Measurements from ENCODE around the gene SREK1.

GRCh38 chr5:66186108-66186507, 42.0 kb downstream of the SREK1 start:
- no peak for TF ChIP-seq EZH2 (IDR thresholded peaks at IDR 0.05)
- no peak for TF ChIP-seq POLR2AphosphoS5 (IDR thresholded peaks at IDR 0.05; ENCODE audit: borderline replicate concordance, low read depth, low read length)
- TF ChIP-seq FOXP2 (optimal IDR thresholded peaks at IDR 0.05; ENCODE audit: control extremely low read depth, extremely low read length, insufficient read depth): no peak

Data from SK-N-MC (cell line).